SW 1271 (cell line): Measurements from ENCODE around the gene FOXO3.
"Not testable (repeated sequence)": the region's sequence is repeated elsewhere in the genome, so short reads cannot be mapped to it uniquely, and the experiment has no call there.

ENCODE experiments used
- DNase-seq, 2 experiments: peaks; one replicate each; lab custom pipeline; 2025; lab: John Stamatoyannopoulos, UW

The FOXO3 gene

DNA sequence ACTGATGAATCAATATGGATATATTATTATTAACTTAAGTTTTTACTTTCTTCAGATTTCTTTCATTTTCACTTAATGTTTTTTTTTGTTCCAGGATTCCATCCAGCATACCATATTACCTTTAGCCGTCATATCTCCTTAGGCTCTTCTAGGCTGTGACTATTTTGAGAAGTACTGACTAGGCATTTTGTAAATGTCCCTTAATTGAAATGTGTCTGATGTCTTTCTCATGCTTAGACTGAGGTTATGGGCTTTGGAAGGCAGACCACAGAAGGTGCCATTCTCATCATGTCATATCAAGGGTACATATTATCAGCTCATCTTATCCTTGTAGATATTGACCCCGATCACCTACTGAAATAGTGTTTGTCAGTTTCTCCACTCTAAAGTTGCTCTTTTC lies 101.3 kb downstream of the FOXO3 start:
- DNase-seq = no peak

DNA sequence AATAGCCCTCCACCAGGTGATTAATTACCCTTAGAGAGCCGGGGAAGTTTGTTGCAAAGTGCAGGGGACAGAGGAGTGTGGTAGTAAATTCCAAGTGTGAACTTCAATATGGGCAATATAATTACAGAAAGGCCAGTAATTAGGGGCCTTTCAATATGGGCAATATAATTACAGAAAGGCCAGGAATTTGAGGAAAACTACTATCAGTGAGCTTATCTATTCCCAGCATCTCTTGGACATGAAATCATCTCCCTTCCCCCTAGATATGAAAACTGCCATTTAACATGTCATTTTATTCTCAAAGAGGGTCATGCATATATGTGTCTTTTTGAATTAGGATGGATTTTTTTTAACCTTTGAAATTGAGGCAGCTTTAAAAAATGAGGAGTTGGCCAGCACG lies 102.0 kb downstream of the FOXO3 start:
- DNase-seq = no peak

DNA sequence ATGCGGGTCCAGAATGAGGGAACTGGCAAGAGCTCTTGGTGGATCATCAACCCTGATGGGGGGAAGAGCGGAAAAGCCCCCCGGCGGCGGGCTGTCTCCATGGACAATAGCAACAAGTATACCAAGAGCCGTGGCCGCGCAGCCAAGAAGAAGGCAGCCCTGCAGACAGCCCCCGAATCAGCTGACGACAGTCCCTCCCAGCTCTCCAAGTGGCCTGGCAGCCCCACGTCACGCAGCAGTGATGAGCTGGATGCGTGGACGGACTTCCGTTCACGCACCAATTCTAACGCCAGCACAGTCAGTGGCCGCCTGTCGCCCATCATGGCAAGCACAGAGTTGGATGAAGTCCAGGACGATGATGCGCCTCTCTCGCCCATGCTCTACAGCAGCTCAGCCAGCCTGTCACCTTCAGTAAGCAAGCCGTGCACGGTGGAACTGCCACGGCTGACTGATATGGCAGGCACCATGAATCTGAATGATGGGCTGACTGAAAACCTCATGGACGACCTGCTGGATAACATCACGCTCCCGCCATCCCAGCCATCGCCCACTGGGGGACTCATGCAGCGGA lies 102.9 kb downstream of the FOXO3 start:
- DNase-seq = not testable (repeated sequence)

DNA sequence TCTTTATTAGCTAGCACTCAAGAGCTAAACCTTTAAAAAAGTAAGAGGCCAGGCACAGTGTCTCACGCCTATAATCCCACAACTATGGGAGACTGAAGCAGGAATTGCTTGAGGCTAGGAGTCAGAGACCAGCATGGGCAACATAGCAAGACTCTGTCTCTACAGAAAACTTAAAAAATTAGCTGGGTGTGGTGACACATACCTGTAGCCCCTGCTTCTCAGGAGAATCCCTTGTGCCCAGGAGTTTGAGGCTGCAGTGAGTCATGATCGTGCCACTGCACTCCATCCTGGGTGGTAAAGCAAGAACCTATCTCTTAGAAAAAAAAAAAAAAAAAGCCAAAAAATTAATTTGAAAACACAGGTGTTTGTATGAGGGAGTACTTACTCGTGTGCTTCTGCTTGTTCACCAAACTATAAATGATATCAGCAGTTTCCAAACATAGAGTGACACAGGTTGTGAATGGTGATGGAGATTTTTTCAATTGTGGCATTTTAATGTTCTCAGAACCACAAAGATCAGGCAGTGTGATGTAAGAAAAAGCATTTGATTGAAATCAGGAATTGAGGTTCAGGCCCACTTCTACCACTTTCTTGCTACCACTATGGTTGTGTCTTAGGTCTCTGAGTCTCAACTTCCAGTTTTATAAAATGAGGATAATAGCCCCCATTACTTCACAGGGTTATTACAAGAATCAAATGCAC lies 104.9 kb downstream of the FOXO3 start:
- DNase-seq = no peak

DNA sequence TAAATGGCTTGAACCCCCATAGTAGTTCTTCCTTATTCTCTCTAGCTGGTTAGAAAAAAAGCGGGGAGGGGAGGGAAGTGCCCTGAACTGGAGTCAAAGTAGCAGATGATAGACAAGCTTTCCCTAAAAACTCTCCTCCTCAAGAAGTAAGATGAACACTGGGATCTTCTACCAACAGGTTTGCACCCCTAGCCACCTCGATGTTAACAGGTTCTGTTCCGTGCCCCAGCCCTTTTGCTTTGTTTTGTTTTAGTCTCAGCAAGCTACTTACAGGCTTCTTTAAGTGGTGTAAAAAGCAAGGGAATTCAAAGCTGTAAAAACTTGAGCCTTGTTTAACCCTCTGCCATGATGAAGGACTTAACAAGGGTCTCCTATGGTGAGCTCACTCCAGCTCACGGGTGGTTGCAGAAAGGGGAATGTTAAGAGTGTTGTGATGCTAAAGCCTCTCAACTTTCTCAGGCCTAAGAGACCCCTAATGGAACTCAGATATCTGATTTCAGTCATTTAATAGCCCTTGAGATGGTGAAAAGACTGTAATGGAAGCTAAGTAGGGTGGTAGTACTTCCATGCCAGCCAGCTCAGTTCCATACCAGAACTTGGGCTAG lies 106.0 kb downstream of the FOXO3 start:
- DNase-seq = no peak

DNA sequence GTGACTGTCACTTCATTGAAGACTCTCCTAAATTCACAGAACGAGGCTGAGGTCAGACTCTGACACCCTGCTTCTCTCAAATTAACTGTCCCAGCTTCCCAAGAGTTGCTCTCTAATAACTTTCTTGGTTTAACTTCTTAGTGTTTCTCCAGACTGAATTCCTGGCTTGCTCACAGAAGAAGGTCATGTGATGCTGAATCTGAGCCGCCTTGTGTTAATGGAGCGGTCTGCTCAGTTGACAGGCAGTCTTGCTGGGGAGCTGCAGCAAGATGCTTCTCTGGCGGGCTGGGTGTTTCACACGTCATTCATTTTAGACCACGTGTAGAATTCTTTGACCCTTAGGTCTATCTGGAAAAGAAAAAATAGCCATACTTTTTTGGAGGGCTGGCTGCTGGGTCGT lies 107.3 kb downstream of the FOXO3 start:
- no peak for DNase-seq

DNA sequence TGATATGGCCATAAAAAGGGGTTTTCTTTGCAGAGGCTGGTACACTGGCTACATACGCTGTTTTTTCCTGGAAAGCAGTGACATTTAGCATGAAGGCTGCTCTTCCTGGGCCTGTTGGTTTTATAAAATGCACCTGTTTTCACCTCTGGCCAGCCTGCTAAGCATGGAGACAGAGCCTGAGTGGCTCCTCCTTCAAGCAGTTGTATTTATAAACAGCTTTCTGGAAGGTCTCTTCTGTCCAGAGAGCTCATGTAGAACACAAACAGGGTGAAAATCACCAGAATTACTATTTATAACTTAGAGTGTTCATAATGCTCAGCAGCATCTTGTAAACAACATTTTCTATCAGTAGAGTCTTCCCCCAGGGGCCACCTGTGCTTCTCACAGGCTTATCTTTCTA lies 109.0 kb downstream of the FOXO3 start:
- DNase-seq = no peak

DNA sequence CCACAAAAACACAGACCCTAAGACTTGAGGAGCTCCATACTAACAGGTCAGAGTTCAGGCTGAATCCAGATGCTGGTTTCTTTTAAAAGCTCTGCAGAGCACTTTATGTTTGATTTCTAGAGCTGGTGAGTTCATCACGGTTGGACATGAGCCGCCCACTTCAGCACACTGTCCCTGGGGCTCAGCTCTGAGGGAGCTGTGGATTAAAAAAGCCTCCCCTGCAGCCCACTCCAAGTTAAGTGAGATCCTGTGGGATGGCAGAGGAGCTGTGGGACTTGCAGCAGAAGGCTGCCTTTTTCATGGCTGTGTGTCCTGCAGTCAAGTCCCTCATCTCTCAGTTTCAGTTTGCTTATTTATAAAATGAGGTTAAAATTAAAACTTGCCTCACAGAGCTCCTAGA lies 110.5 kb downstream of the FOXO3 start:
- DNase-seq = no peak

DNA sequence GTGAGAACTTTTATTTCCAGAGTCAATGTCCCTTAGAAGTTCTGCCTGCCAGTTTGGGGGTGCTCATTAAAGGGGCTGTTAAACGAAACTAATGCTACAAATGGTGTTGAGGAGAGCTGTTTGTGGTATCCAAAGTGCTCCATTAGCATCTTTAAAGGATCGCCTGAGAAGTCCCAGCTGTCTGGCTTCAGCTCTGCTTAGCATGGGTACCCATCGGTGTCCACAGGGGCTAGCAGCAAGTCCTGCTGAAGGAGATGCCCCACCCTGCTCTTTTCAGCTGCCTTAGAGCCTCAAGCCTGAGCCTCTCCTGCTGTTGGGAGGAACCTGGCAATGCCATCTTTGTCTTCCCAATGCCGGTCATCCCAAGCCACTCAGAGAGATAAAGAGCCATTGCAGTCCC lies 111.1 kb downstream of the FOXO3 start:
- no peak for DNase-seq

DNA sequence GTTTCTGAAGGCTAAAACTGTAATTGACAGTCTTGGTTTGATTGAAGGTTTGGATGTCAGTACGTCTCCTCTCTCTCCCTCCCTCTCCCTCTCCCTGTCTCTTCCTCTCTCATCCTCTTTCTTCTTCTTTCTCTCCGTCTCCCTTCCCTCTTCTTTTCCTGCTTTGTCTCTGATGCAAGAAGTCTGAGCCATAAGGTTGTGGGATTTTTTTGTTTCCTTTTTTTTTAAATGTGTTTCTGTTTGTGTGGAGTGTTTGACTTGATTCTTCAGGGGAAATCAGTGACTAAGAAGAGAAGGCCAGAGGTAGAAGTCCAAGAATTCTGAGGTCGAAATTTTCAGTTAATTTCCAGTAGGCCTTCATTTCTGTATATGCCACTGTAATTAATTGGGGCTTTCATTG lies 111.9 kb downstream of the FOXO3 start:
- DNase-seq = no peak

DNA sequence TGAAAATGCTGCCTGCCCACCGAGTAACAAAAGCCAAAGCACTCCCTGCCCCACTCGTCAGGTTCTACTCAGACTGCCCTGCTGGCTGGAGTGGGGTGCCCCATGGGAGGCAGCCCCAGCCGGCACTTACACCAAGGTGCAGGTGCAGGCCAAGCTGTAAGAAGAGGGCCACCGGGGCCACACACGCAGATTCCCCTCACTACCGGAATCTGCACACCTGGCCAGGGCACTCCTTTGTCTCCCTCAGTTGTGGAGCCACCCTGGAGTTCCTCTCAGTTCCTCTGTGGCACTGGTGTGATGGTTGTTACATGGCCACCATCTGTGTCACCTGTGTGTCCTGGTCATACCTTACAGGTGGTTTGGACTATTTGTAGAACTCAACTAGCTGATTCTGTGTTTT lies 112.4 kb downstream of the FOXO3 start:
- no peak for DNase-seq

DNA sequence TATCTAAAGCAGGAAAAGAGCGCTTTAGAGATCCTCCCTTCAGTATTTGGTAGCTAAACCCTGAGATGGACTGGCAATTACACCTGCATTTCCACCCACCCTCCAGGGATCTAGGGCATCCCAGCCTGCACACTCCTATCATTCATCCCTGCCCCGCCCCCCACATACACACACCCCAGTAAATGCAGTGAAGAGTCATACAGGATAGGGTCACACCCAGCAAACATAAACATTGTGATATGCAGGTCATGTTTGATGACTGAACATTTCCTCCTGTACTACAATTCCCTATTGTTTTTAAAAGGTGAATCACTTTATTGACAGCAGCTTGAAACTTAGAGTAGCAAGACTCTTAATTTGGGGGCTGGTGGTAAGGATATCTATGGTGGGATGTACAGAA lies 112.9 kb downstream of the FOXO3 start:
- peak in 1 of 2 experiments; percentile 23 for DNase-seq

DNA sequence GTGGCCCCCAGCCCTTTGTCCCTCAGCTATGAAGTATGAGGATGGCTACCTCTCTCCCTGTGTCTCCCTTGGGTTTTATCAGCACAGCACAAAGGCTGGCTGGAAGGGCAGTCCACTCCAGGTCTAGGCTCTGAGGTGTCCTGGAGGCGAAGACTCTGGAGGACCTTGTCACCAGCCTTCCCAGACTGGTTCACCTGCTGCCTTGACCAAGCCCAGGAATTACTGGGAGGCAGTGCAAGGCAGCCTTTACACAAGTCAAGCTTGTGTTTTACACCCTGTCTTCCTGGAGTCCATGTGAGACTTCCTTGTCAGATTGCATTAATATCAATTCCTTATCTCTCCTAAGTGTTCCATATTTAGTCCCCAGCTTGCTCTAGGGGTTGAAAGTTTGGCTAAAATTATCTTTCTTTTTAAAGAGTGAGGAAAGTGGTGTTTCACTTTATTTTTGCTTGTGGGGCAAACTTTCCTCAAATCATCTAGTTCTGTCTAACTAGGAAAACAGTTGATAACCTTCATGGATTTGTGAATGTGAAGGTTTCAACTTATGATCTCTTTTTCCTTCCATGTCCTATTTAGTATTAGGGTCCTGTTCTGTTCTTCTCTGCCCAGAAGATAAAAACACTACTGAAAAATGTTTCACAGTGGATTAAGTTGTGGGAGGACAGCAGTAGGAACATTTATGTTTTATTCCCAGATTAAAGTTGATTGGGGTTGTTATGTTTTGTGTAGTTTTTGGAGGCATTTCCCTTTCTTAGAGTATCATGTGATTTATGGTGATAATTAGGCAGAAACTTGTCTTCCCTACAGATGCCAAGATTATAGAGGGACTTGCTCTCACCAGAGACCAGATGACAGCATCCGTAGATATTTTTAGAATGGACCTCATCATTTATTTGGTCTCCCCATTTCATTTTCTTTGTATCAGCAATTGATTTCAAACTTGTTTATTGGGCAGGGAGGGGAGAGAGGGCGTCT lies 114.8 kb downstream of the FOXO3 start:
- no peak for DNase-seq

DNA sequence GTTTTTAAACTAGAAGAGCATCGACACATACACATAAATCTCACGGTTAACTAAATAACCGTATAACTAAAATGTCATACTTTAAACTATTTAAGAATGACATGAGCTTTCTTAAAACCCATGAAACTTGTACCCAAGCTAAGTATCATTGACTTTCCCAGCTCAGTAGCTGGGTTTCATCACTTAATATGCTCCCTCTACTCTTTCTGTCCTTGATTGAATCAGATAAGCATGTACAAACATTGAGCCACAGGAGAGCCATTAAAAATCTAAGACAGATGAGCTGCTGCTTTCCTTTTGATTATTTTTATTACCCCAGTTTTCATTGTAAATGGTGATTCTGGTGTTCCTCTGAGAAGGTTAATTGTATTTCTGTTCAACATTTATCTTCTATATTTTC lies 115.8 kb downstream of the FOXO3 start:
- DNase-seq = no peak

DNA sequence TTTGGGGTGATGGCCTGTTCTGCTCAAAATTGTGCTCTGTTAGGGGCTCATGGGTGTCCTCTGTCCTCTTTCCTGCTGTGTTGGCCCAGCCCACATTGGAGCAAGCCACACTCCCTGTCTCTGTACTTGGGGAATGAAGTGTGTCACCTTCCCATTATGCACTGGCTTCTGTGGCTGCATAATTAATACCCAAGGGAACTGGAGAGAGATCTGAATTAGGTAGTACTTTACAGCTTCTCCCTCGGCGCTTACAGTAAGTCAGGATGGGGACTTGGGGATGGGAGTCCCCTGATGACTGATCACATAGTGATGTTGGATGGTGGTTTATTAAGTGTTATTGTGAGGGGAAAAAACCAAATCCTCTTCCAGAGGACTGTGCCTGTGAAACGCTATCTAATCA lies 116.6 kb downstream of the FOXO3 start:
- DNase-seq = no peak

DNA sequence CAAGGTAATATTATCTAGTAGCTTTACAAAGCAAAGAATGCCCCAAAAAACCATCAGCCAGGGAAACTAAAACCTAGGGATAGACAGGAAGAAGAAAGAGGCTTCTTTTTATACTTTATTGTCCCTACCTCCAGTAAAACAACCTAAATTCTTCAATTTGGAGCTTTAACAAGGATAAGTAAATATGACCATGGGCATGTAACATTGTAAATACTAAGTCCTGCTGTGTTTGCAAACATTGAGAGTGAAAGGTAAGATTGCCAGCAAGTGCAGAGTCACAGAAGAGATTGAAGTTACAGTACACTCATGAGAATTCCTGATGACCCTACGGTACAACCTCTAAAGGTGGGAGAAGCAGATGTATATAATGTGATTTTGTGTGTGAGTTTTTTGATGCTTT lies 117.2 kb downstream of the FOXO3 start:
- no peak for DNase-seq

DNA sequence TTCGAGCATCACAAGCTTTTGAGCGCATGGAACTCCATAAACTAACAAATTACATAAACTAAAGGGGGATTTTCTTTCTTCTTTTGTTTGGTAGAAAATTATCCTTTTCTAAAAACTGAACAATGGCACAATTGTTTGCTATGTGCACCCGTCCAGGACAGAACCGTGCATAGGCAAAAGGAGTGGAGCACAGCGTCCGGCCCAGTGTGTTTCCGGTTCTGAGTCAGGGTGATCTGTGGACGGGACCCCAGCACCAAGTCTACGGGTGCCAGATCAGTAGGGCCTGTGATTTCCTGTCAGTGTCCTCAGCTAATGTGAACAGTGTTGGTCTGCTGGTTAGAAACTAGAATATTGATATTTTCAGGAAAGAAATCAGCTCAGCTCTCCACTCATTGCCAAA lies 119.6 kb downstream of the FOXO3 start:
- DNase-seq = not testable (repeated sequence)

DNA sequence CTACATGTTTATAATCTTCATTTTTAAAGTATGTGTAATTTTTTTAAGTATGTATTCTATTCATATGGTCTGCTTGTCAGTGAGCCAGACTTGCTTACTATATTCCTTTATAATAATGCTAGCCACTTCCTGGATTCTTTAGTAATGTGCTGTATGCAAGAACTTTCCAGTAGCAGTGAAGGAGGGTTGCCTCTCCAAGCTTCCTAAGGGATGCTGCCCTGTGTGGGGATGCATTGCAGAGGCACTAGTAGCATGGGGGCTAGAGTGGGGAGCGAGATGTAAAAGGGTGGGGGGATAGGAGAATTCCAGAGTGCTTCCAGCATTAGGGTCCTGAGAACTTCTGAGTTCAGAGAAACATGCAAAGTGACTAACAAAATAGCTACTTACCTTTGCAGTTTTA lies 121.0 kb downstream of the FOXO3 start:
- not testable (repeated sequence) for DNase-seq

DNA sequence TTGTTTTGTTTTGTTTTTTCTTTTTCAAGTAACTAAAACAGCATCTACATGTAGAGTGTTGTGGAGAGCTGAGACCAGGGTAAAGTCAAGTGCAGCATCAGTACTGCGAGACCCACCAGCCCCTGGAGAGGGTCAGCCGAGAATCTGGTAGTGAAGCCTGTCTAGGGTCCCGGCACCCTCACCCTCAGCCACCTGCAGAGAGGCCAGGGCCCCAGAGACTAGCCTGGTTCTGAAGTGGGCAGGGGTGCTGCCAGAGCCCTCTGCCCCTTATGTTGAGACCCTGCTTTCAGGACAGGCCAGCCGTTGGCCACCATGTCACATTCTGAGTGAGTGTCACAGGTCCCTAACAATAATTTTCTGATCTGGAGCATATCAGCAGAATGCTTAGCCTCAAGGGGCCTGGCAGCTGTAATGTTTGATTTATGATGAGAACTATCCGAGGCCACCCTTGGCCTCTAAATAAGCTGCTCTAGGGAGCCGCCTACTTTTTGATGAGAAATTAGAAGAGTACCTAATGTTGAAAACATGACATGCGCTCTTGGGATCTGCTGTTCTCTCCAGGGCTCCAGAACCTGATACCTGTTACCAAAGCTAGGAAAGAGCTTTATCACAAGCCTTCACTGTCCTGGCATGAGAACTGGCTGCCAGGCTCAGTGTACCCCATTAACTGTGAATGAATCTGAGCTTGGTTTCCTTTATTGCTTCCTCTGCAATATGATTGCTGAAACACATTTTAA lies 121.8 kb downstream of the FOXO3 start:
- DNase-seq = not testable (repeated sequence)

DNA sequence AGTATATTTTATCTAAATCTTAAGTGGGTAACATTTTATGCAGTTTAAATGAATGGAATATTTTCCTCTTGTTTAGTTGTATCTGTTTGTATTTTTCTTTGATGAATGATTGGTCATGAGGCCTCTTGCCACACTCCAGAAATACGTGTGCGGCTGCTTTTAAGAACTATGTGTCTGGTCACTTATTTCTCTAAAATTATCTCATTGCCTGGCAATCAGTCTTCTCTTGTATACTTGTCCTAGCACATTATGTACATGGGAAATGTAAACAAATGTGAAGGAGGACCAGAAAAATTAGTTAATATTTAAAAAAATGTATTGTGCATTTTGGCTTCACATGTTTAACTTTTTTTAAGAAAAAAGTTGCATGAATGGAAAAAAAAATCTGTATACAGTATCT lies 123.3 kb downstream of the FOXO3 start:
- not testable (repeated sequence) for DNase-seq

DNA sequence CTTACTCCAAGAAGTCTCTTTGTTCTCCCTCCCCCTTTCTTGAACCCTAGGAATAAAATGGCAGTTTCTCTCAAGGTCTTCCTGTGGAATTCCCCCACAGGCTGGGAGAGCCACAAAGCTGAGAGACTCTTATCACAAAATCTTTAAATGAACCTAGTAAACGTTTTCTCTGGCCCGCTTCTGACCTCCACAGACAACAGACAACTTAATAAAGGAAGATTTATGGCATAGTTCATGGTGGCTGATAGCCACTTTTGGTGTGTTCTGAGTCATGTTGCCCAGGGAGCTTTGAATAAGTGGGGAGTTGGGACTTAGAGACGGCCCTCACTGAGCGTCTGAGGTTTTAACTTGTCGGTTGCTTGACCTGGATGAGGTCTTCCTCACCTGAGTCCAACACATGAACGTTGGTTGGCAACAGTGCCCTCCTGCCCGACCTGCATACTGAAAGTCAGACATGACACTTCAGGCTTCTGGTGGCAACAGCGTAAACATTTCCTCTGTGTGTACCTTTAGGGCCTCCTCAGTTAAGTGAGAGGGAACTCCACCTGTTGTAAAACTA lies 124.1 kb downstream of the FOXO3 start:
- DNase-seq = no peak

DNA sequence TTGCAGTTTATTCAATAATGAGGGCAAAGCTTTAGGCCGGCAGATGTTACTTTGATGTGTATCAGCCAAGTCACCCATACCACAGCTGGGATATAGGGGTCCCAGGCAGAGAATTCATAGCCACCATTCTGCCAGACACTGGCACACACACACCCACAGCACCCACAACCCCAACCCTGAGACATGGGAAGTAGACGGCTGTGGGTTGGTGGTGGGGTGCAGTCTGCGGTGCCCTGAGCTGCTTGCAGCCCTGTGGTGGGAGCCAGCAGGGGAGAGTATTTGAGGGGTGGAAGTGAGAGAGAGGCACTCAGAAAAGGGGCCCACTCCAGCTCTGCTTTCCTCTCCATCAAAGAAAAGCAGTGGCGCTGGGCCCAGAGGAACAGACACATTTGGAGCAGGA lies 125.3 kb downstream of the FOXO3 start:
- no peak for DNase-seq
